H1 (cell line): Measurements from ENCODE around the gene MAP3K3. TPM values are rescaled to one million over a fixed set of nuclear protein-coding genes. Genes with fewer than 3 reads are reported as not detected.

ENCODE experiments used
- BRCA1 ChIP-seq: IDR thresholded peaks from 2 replicates; pipeline ENCODE4 v1.6.1; 2012; ENCODE audit warnings: low read depth, low read length, improper control_type of control experiment
- polyA plus RNA-seq, 7 experiments: library from polyadenylated mRNA; depleted of rRNA in 3 of 7; stranded (reverse) in 5 of 7; unstranded in 2 of 7; fragments of >200 nt in 5 of 7; fragments of 200-250 nt in 2 of 7; gene quantifications; 1 replicate in 5 of 7; 2 replicates in 1 of 7; 4 replicates in 1 of 7; pipeline versions ENCODE4 v1.2.1 to v1.2.3, GENCODE V29; 2011 to 2013; ENCODE audit warnings: missing spikeins in 2 of 7, mixed read lengths in 2 of 7
- total RNA-seq: library from RNA; stranded (reverse); fragmentation: NEBNext Ultra II Directional; extraction: Animal tissue kit (Norgen Biotek cat#: 25700); gene quantifications from 2 replicates; pipeline ENCODE4 v1.2.1, GENCODE V29; 2021

Gene MAP3K3
- total and polyA plus RNA-seq, 2 of the 8 experiments (the other 6 are each of a cell fraction or from before 2014, with no cell fraction given): 10.3 to 21.0 TPM

DNA sequence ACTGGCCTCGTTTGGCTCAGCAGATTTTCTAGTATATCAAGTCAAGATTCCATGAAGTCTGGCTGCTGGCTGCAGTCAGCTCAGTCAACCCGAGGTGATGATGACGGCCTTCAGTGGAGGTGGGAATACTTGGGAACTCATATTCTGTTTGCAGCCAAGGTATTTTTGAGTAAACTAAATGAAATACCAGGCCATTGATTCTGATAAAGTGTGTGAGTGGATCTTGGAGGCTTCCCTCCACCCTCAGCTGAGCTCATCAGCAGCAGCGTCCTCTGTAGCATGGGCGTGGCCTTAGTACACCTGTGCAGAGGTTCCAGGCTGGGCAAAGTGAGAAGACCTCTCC is 43.5 kb upstream of the MAP3K3 start (continued):
- no peak for TF ChIP-seq BRCA1
